ENCODE results near the gene SLC28A1.

- no peak for TF ChIP-seq CTCF (conservative IDR thresholded peaks at IDR 0.05; ENCODE audit: low read length)
- TF ChIP-seq EZH2phosphoT487 (IDR thresholded peaks at IDR 0.05; ENCODE audit: borderline replicate concordance, low read depth, low read length) = no peak
These were observed 100.7 kb downstream of the SLC28A1 start for GRCh38 chr15:84985158-84985557.

All from OCI-LY7 (cell line).